Tongue (tissue), 2 donors: ENCODE data around the gene MAP1B. TPM values are rescaled to one million over a fixed set of nuclear protein-coding genes. Genes with fewer than 3 reads are reported as not detected.

Source experiments
- DNase-seq: peaks from one replicate; pipeline ENCODE4 v3.0.0-alpha.2; 2015
- total RNA-seq: library from RNA; depleted of rRNA; stranded (reverse); fragments of >200 nt; gene quantifications from one replicate; pipeline ENCODE4 v1.2.3, GENCODE V29; 2014

Gene MAP1B
- total RNA-seq, 1 donor from 2014 or later: 116 TPM

DNA sequence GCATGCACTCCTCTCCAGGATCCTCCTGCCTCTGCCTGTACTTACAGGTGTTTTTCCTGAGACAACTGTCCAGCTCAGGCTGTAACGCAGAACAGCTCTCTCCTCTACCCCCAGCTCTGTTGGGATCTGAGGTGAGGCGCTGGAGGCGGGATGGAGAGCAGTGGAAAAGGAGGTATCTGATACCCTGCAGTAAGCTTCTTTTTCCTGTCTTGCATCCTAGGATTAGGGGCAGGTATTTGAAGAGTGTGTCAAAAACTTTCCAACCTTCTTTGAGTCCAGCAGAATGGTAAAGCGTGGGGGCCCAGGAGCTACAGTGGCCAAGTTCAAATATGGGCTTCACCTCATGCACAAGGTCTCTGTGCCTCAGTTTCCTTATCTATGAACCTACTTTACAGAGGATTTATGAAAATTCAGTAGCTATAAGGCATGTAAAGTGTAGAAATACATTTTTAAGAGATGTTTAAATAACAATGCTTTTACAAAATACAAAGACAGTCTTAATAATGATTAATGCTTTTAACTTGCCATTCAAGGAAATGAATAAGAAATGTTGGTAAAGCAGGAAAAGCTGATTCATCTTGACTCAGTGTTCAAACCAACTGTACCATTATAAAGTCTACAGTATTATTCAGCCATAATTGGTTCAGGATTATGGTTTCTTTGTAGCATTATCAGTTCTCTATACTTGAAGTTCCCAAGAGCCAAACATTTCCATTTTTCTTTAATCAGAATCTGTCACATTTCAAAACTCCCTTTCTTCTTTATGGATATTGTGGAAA lies 26.1 kb downstream of the MAP1B start:
- no peak for DNase-seq

DNA sequence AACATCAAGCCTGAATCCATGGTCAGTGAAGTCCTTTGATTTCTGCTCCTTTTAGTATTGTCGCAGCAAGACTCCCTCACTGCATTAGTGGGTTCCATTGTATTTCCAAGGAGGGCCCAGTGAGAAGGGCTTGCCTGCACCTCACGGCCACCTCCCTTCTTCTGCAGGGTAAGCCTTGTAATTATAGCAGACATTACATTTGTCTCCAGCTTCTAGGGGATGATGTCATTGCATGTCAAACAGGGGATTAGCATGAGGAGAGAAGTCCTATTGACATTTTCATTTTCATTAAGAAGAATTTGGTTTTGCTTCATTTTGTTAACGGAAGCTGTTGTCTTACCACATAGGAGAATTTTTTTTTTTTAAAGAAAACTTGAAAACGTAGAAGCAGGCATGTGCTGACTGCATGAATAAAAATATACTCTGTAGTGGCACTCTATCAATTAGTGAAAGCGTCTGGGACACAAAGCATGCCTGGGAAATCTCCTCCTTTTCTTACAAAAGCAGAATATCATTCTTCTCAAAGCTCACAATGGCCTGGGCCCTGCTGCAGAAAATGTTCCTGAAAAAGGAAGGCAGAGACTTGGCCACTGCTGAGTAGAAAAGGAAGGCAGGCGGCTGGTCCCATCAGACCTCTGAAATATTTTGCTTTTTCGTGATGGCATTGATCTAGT lies 27.1 kb downstream of the MAP1B start:
- DNase-seq: peak; percentile 45

DNA sequence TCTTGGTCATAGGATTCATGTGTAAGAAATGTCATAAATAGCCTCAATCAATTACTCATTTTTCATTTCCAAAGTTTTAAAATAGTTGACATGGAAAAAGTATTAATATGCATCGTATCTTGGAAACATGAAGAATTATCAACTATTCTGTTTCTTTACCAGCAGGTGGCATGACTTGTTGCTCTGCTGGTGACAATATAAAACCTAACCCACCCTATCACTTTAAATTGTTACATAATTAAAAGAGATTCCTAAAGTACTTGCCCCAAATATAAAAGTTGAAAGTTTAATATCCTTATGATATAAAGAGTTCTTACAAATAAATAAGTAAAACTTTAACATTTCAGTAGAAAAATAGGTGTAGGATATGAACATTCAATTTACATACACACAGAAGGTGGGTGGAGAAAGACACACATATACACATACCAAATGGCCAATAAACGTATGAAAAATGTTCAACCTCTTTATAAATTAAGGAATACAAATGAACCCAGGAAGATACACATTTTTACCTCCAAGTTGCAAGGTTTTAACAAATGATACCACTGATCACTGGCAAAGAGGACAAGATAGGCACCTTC lies 30.6 kb downstream of the MAP1B start:
- DNase-seq: no peak

DNA sequence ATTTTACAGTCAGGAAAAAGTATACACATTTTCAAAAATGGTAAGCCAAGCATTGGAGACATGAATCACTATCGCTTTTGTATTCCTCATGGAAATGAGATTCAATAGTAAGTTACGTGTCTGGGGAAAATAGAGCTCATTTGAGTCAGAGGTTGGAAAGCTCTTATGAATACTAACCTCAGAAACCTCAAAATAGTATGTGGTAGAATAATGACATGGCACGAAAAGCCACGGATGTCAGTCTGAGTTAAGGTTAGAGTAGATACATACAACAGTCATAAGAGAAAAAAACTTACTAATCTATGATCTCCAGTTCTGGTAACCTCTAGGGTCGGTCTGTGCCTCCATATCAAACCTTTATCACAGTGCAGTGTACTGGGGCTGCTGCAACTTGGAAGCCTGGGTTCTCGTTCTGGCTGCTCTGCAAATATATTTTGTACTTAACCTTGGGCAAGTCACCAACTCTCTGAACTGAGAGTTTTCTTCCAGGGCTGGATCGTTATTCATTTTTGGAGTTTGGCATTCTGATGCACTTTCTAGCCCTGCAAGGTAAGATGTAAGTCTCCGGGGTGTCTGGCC lies 31.8 kb downstream of the MAP1B start:
- DNase-seq: no peak

DNA sequence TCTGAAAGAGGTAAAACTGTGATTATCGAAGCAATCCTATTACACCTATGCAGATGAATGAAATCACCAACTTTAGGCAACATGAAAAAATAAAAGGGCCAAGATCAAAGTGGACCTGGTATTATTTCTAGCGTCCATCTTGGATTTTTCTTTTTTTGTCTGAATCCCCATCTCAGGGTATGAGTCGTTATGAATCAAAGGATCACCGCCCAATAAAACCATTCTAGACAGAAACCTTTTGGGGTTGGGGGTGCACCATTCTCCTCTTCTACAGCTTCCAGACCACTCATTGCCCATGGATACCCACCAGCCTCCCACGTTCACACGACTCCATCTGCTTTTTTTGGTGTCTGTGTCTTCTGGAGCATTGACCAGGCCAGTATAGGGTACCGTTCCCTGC lies 33.4 kb downstream of the MAP1B start:
- DNase-seq: no peak

DNA sequence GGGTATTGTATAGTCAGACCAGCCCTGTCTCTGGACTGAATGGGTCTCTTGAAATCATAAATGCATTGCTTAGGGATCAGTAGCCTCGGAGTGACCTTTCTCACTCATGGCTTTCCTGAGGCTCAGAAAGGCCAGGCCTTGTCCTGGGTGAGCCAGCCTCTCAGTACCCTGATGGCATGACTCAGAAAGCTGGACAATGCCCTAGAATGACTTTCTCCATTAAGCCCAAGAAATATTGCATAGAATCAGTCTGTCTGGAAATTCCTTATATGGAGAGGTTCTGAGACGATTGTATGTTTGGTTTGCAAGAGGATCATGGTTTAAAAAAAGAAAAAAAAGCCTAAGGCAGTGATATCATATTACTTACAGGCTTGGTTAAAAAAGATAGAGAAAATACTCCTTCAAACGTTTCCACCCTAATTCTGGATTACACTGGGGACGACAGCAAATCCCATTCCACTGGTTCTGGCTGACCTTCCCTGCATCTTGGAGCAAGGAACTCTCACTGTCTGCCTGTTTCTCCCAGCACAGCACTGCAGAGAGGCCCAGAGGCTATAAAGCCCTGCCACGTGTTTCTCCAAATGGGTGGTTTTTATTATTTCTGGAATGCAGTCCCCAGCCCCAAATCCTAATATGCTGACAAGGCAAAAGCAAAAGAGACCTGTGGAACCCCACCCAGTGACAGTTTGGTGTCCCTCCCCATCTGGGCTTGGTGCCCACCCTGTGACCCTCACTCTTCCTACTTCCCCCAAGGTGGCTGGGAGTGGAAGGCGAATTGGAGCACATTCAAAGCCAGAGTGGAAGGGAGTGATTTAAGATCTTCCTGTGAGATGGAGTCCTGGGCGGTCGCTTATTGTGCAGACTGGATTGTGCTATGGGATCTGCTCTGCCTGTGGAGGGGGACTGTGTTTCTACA lies 34.4 kb downstream of the MAP1B start:
- peak; percentile 66 for DNase-seq

DNA sequence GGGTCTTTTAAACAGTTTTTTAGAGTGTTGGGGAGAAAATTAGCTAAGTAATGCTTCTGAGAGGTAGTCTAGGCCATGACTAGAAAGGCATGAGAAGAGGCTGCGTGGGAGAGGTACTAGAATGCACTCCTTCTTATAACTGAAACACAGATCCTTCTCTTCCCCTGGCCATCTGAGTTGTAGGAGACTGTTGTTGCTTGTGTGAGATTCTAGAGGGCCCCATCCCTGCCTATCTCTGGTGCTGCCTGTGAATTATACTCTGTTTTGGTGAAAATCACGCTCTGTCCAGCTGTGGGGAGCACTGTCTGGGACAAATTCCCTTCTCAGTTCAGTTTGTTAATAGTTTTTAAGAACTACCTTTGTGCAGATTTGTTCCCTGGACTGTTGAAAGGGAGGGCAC lies 37.5 kb downstream of the MAP1B start:
- DNase-seq: no peak

DNA sequence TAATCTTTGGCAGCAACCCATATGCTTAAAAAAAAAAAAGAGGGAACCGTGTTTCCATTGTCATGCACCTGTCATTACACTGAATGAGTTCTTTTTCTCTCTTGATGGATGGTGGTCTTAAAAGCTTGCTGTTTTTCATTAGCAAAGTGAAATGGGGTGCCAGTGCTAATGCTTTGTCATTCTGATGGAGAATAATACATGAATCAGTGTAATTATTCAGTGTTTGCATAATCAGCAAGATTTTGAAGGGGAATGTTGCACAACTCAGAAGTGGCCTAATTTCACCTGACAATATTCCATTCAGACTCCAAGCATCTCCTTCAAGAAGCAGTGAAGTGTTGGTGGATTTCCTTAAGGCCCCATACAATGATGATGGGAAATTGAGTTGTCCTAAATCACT lies 38.1 kb downstream of the MAP1B start:
- no peak for DNase-seq

DNA sequence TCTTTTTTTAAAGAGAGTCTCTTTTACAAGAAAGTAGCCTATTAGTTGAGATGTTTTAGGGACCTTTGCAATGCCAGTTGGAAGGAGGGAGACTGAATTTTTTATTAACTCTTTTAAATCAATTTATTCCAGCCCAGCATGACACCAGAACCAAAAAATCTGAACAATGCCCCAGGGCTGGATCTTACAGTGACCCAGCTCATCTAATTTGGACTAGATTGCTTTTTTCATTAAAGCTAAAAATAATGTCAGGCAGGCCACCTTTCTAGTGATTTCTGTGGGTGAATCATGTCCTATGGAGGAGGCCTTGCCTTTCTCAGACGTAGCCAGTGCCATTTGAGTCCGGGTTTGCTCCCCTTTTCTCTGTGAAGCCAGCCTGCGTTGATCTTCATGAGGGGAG lies 38.8 kb downstream of the MAP1B start:
- DNase-seq: no peak

DNA sequence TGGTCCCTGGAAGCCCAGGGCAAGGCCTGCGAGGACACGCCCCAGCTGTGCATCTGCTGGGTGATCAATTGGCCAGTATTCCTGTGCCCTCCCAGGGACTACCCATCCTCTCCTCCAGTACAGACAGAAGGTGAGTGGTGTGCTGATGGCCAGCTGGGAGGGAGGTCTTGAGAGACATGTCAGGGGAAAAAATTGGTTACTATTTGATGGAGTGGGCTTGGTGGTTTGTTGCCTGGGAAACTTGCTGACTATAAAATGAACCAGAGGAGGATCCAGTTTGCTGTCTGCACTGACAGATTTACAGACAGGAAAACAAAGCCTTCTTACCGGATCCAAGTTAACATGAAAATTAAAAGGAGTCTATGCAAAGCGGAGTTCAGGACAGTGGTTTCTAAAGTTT lies 40.3 kb downstream of the MAP1B start:
- no peak for DNase-seq

DNA sequence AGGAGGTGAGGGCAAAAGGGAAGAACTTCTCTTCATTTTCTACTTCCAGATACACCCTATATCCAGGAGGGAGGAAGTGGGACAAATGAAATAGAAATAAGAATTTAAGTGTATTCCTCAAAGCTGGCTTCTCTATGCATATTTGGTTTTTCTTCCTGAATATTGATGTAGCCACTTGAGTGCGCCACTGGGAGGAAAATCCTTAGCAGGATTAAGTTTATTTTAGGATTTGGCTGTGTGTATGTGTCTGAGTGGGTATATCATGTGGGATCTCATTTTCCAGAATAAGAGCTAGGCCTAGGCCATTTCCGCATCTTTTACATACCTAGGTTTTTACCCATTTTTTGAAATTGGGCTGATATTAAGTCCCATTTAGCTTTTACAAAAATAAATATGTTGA lies 42.5 kb downstream of the MAP1B start:
- no peak for DNase-seq

DNA sequence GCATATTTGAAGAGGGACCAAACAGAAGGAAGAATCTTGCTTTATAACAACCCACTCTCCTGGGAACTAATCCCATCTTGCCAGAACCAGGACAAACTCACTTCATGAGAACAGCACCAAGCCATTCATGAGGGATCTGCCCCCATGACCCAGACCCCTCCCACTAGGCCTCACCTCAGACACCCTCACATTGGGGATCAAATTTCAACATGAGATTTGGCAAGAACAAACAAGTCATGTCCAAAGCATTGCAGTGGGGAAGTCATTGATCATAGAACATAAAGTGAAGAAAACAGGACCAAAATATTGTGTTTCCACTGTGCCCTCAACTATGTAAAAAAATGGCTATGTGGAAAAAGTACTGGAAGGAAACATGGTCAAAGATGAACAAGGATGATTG lies 43.9 kb downstream of the MAP1B start:
- DNase-seq: no peak

DNA sequence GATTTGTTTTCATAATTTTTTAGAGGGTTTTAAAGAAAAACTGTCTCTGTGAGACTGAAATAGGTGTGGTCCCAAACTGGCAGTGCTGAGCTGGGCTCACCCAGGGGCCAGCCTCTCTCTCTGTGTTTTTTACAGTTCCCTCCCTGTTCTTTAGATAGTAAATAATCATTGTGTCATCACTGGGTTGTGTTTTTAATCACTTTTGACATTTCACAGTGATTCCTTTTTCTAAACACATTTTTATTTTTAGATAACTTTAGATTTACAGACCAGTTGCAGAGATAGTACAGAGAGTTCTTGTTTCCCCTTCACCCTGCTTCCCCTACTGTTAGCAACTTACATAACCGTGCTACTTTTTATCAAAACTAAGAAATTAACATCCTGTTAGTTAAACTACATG lies 44.4 kb downstream of the MAP1B start:
- DNase-seq: no peak

DNA sequence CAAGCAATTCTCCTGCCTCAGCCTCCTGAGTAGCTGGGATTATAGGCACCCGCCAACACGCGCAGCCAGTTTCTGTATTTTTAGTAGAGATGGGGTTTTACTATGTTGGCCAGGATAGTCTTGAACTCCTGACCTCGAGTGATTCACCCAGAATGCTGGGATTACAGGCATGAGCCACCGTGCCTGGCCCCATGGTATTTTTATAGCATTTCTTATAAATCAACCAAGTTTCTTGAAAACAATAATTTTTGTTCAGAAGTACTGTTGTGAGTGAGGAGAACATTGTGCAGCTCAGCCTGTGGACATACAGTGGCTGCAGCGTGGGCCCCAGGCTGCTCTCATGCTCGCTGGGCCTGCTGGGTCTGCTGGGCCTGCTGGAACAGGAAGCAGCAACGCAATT lies 45.3 kb downstream of the MAP1B start:
- DNase-seq: no peak

DNA sequence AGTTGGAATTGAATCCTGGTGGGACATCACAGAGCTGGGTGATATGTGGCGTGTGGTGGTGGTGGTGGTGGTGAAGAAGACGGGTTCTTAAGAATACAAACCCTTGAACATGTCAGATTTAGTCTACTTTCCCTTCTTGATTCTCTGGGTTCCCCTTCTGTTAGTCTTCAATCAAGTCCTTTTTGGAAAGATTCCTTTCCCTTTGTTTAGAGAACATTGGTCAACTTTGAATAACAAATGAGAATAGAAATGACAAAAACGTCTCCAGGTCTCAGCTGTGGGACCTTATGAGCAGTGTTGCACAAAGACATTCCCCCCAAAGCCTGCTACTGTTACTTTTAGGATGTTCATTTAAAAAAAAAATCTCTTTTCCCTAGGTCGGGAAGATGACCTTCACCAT lies 46.3 kb downstream of the MAP1B start:
- no peak for DNase-seq

DNA sequence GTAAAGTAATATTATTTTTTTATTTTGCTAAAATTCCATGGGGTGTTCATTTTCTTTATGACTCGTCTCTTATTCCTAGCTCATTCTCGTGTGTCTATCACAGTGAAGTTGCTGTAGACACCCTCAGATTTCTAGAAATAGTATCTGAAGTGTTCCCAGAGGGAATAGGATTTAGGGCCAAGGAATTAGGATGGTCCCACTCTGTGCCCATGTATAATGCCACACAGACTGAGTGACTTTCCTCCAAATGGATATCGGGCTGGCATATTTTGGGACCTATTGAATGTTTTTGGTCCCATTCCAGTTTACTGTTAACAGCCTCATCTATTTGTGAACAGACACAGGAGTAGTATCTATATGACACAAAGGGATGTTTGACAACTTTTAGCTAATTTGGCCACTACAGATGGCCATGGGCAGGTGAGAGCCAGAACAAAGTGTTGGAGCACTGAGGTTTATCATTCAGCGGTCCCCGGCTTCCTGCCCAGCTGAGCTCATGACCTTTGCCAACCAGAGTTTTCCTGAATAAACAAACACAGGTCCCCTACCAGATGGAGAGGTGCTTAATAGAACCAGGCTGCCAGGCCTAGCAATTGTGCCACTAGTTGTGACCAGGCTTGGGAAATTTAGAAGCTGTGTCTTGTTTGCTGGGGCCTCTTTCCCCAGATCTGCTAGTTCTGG lies 46.9 kb downstream of the MAP1B start:
- no peak for DNase-seq

DNA sequence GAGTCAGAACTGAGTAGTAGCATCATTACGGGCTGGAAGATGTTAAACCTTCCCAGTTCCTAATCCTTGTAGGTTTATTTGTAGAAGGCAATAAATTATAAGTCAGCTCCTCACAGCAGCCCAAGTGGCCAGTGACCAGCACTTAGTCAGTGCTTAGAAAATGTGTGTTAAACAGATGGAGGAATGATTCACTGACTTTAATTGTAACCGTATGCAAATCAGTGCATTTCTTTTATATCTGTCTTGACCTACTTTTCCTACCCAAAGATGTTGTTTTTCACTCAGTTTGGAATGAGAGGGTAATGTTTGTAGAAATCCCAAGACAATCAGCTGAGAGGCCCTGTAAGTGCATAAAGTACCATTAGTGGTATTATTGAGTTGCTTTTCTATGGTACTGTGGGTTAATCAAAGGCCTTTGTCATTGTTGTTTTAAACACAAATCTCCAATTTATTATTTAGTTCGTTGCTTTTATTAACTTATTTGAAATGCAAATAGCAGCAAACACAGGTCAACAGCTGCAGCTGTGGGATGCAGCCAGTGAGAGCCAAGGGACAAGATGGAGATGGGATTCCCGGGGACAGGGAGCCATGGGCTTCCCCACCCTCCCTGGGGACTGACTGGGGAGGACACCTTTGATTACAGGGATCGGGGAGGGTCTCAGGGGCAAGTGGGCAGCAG lies 49.8 kb downstream of the MAP1B start:
- peak; percentile 42 for DNase-seq

DNA sequence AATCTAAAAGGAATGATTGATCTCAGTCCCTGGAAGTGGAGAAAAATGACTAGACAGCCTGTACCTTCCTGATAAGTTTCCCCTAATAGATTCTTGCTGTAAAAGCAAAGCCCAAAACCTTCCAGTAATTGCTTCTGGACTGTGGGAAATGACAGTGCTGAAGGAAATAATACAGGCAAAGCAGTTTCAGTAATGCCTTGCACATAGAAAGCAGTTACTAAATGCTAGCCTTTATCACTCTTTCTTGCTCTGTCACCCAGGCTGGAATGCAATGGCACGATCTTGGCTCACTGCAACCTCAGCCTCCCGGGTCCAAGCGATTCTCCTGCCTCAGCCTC lies 50.3 kb downstream of the MAP1B start:
- no peak for DNase-seq

DNA sequence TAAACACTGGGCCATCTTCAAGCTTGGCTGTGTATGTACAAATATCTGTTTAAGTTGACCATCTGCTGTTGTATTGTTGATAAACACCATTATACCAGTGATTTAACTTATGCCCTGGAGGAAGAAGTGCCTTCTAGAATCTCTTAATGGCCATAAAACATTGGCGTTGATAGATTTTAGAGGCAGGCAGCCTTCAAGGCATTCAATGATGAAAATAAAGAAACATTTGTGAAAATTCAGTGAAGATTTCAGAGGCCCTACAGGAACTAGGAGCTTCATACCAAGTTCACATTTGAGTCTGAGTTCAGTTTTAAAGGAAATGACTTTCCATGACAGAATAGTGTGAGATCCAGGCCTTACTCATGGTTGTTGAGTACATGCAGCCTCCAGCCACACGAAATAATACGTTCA lies 52.2 kb downstream of the MAP1B start:
- no peak for DNase-seq

DNA sequence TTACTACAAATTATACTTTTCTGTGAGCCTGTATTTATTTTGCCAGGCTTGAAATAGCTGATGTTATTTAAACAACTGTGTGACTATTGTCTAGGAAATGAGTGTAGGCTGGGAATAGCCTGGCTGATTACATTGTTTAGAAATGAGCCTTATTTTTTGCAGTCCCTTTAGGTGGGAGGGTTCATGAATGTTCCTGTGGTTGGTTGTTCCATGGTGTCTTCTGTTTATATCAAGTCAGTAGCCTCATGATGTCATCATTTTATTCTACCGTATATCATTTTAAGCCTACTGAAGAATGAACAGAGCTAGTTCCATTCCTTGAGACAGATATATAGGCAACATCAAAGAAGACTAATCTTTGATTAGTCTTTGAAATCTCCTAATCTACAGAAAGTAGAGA lies 53.1 kb downstream of the MAP1B start:
- no peak for DNase-seq

DNA sequence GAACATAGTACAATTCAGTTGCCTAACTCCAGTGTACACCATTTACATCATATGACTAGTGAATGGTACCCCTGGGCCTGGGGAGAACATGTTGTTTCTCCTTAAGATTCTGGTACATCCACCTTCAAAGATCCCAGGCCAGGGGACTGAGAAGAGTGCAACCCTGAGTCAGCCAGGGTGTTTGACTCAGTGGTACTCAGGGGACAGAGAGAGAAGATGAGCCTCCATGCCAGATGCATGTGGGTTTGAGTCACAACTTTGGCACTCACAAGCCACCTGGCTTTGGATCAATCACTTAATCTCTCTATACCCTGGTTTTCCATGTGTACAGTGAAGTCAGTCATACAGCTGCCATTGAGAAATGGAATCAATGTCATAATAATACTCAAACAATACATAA lies 53.7 kb downstream of the MAP1B start:
- no peak for DNase-seq
